A673 (cell line): ENCODE data around the gene SH2B2. TPM values are rescaled to one million over a fixed set of nuclear protein-coding genes. Genes with fewer than 3 reads are reported as not detected.

Experiments
- BruUV-seq: library from RNA; stranded (reverse); fragments of 400-500 nt; replicated peaks from 2 replicates; lab custom pipeline; 2021; lab: Mats Ljungman, UMichigan
- CTCF ChIA-PET: fragments of 300-600 bp; sonication (Branson Sonifier 250); formaldehyde crosslinking; loops from one replicate; lab custom pipeline; 2022; ENCODE audit warnings: antibody characterized with exemption; lab: Charles Lee
- POLR2A ChIA-PET: fragments of 300-600 bp; sonication (Branson Sonifier 250); formaldehyde crosslinking; loops from one replicate; lab custom pipeline; 2022; ENCODE audit warnings: antibody characterized with exemption; ENCODE audit not compliant: low non-redundant PET; lab: Charles Lee
- DNase-seq: peaks from one replicate; pipeline ENCODE4 v3.0.0-alpha.2; 2015; ENCODE audit warnings: low spot score
- H3K27ac ChIP-seq: fragments of 200-600 bp; sonication (generic); 2 replicates; pipeline ENCODE4 v1.5.1; 2016; ENCODE audit warnings: mixed run types, low read depth, mild to moderate bottlenecking, mixed read lengths, antibody characterized with exemption, low read length; ENCODE audit not compliant: poor library complexity, severe bottlenecking
- H3K27me3 ChIP-seq: fragments of 200-600 bp; sonication (generic); replicated peaks from 2 replicates; pipeline ENCODE4 v1.6.1; 2017; ENCODE audit warnings: mixed run types, low read depth, mild to moderate bottlenecking, mixed read lengths, antibody characterized with exemption, low read length; ENCODE audit not compliant: insufficient read depth, poor library complexity
- H3K36me3 ChIP-seq: fragments of 200-600 bp; sonication (generic); 2 replicates; pipeline ENCODE4 v1.6.1; 2016; ENCODE audit warnings: mixed run types, mild to moderate bottlenecking, mixed read lengths, antibody characterized with exemption, low read length; ENCODE audit not compliant: insufficient read depth, poor library complexity, severe bottlenecking
- H3K4me1 ChIP-seq: fragments of 200-600 bp; sonication (generic); 2 replicates; pipeline ENCODE4 v1.6.1; 2017; ENCODE audit warnings: mixed run types, mild to moderate bottlenecking, mixed read lengths, antibody characterized with exemption, low read length; ENCODE audit not compliant: insufficient read depth, poor library complexity, severe bottlenecking
- H3K4me3 ChIP-seq: fragments of 200-600 bp; sonication (generic); 2 replicates; pipeline ENCODE4 v1.5.1; 2016; ENCODE audit warnings: low read depth, mixed run types, mild to moderate bottlenecking, mixed read lengths, low read length; ENCODE audit not compliant: poor library complexity, severe bottlenecking
- H3K9me3 ChIP-seq: fragments of 200-600 bp; sonication (generic); 2 replicates; pipeline ENCODE4 v1.6.1; 2016; ENCODE audit warnings: mixed run types, low read depth, mild to moderate bottlenecking, mixed read lengths, antibody characterized with exemption, low read length; ENCODE audit not compliant: poor library complexity, severe bottlenecking
- CTCF ChIP-seq: fragments of 300-800, 200-600 bp; sonication (generic); conservative IDR thresholded peaks from 2 replicates; pipeline ENCODE4 v1.5.1; 2017; ENCODE audit warnings: low read depth, mild to moderate bottlenecking, antibody characterized with exemption, low read length, moderate library complexity, mixed read lengths
- EZH2 ChIP-seq: fragments of 200-600 bp; sonication (generic); IDR thresholded peaks from 2 replicates; pipeline ENCODE4 v1.6.1; 2017; ENCODE audit warnings: borderline replicate concordance, low read depth, mild to moderate bottlenecking, mixed read lengths, antibody characterized with exemption, low read length; ENCODE audit not compliant: poor library complexity, severe bottlenecking
- intact Hi-C: fragments of 100-400 bp; cut with micrococcal nuclease; formaldehyde crosslinking; loops from one replicate; pipeline ENCODE4 v1.10.0; 2022; ENCODE audit not compliant: unreplicated experiment
- total RNA-seq: library from RNA; stranded (reverse); gene quantifications from 2 replicates; pipeline ENCODE4 v1.2.3, GENCODE V29; 2021

The SH2B2 gene
- total RNA-seq, 1 experiment from 2014 or later = 8.6 TPM

DNA sequence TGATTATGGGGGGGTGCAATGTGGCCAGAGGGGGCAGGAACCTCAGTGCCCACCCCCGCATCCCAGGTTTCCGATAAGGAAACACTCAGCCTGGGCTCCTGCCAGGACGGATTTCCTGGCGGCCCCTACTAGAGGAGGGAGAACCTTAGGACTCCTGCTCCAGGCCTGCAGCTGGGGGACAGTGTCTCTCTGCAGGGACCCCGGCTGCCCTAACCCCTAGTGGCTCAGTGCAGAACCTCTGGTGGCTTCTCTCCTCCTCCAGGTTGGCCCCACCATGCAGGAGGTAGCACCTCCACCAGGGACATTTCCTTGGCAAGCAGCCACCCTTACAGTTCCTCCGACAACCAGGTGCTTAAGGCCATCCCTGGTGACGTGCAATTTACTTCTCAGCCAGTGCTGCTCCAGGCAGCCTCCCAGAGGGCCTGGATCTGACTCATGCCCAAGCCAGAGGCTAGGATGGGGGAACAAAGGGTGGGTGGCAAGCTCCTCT is 31.9 kb downstream of the SH2B2 start:
- no peaks in the 10 kb centered on the region for H3K4me1 ChIP-seq
- H3K27me3 ChIP-seq = no peaks in the 10 kb centered on the region
- ChIA-PET POLR2A (no interaction called here), CTCF (no interaction called here)
- no peak for DNase-seq
- intact Hi-C loops = no loop called here
- H3K4me3 ChIP-seq = no peak overlapping the region
- no peaks in the 10 kb centered on the region for H3K36me3 ChIP-seq
- H3K9me3 ChIP-seq = no peaks in the 10 kb centered on the region
- BruUV-seq = no TSS peak
- H3K27ac ChIP-seq = no peak overlapping the region
- no peak for TF ChIP-seq CTCF
- TF ChIP-seq EZH2 = no peak

DNA sequence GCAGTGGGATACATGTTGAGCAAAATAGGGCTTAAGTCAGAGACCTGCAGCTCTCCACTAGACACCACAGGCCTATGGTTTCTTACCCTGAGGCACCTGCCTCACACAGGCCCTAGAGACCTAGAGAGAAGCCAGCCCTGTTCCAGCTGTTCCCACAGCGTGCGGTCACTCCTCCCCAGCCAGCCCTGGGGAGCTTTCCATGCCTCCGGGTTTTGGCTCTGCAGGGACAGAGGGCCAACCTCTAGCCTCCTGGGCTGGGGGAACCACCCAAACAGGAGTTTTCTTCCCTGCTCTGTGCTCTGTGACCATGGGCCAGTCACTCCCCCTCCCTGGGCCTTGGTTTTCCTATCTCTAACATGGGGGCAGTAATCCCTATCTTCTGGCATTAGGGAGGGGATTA is 33.0 kb downstream of the SH2B2 start:
- Histone ChIP-seq H3K27me3 (no peaks in the 10 kb centered on the region), H3K27ac (no peak overlapping the region), H3K36me3 (no peaks in the 10 kb centered on the region), H3K4me3 (no peak overlapping the region), H3K9me3 (no peaks in the 10 kb centered on the region), H3K4me1 (no peaks in the 10 kb centered on the region)
- TF ChIP-seq CTCF (no peak), EZH2 (no peak)
- no TSS peak for BruUV-seq
- DNase-seq = no peak
- CTCF ChIA-PET = no interaction called here
- intact Hi-C loops = no loop called here
- POLR2A ChIA-PET = interaction anchor here (0.6 kb wide), 1 partner anchor 1243 kb away, joined by 4 read pairs; no protein-coding TSS in a partner anchor

DNA sequence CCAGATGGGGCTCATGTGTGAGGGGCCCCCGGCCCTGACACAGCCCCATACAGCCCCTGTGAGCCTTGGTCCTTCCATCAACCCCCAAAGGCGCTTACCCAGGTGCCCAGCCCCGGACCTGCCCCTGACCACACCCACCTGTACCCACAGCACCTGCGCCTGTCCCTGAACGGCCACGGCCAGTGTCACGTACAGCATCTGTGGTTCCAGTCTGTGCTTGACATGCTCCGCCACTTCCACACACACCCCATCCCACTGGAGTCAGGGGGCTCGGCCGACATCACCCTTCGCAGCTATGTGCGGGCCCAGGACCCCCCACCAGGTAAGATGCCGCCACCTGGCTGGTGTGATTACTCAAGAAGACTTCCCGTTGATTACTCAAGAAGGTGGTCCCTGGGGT is 33.5 kb downstream of the SH2B2 start:
- ChIA-PET CTCF (no interaction called here), POLR2A (no interaction called here)
- H3K27me3 ChIP-seq = no peaks in the 10 kb centered on the region
- H3K4me1 ChIP-seq = no peaks in the 10 kb centered on the region
- no peak for DNase-seq
- BruUV-seq = no TSS peak
- no peak overlapping the region for H3K27ac ChIP-seq
- no peak overlapping the region for H3K4me3 ChIP-seq
- no peak for TF ChIP-seq CTCF
- no peak for TF ChIP-seq EZH2
- H3K36me3 ChIP-seq = no peaks in the 10 kb centered on the region
- intact Hi-C loops = no loop called here
- no peaks in the 10 kb centered on the region for H3K9me3 ChIP-seq
